Prostate gland (tissue), 2 donors: Measurements from ENCODE around the gene AGBL5. TPM values are rescaled to one million over a fixed set of nuclear protein-coding genes. Genes with fewer than 3 reads are reported as not detected.
A peak's percentile ranks its signal among the peaks of the same experiment; 100 is the strongest.

Experiments used
- DNase-seq: peaks from one replicate; pipeline ENCODE4 v3.0.0-alpha.2; 2019; ENCODE audit warnings: low spot score
- H3K27ac ChIP-seq, 2 donors: fragments of 200-600 bp; sonication (generic); 2 replicates each; pipeline ENCODE4 v1.5.1; 2017 to 2019
- H3K27me3 ChIP-seq: fragments of 200-600 bp; sonication (generic); replicated peaks from 2 replicates; pipeline ENCODE4 v1.5.1; 2019; ENCODE audit not compliant: insufficient read depth
- H3K36me3 ChIP-seq, 2 donors: fragments of 200-600 bp; sonication (generic); 1 replicate in 1 of 2; 2 replicates in 1 of 2; pipeline versions ENCODE4 v1.5.1 to v1.8.1; 2017 to 2019
- H3K4me1 ChIP-seq: fragments of 200-600 bp; sonication (generic); replicated peaks from 2 replicates; pipeline ENCODE4 v1.5.1; 2019
- H3K4me3 ChIP-seq, 2 donors: fragments of 200-600 bp; sonication (generic); 2 replicates each; pipeline ENCODE4 v1.5.1; 2017 to 2019
- H3K9me3 ChIP-seq: fragments of 200-600 bp; sonication (generic); 2 replicates; pipeline ENCODE4 v1.5.1; 2017
- CTCF ChIP-seq, 4 experiments: fragments of 200-600 bp in 2 of 4; fragments of 450-650 bp in 2 of 4; sonication (generic) in 2 of 4; IDR thresholded peaks; 1 replicate in 3 of 4; 2 replicates in 1 of 4; pipeline ENCODE4 v1.5.1; 2016 to 2019; ENCODE audit warnings: antibody characterized with exemption in 4 of 4, mild to moderate bottlenecking in 2 of 4, moderate library complexity in 2 of 4
- POLR2A ChIP-seq: fragments of 450-650 bp; IDR thresholded peaks from one replicate; pipeline ENCODE4 v1.6.1; 2016; ENCODE audit warnings: antibody characterized with exemption, mild to moderate bottlenecking
- POLR2AphosphoS5 ChIP-seq: sonication (generic); formaldehyde crosslinking; IDR thresholded peaks from one replicate; pipeline ENCODE4 v1.6.1; 2017; ENCODE audit warnings: antibody characterized with exemption
- WGBS: methylation state at CpG from one replicate; pipeline ENCODE4 v1.1.5; 2018; 5-methylcytosine and 5-hydroxymethylcytosine counted together
- intact Hi-C: fragments of 100-400 bp; cut with DNase I; formaldehyde crosslinking; loops from one replicate; pipeline ENCODE4 v1.14.2; 2022
- total RNA-seq, 2 donors: library from RNA; depleted of rRNA; stranded (reverse); fragments of >200 nt; gene quantifications; one replicate each; pipeline ENCODE4 v1.1.0, GENCODE V29; 2016

AGBL5 gene
- total RNA-seq, 2 donors from 2014 or later, result 31.9 to 87.1 TPM

- peaks cover 7% of the 10 kb centered on the region for H3K4me1 ChIP-seq
- no peak for TF ChIP-seq POLR2A
- WGBS, result 68% methylated on average over 14 of the region's 14 CpGs
- H3K4me3 ChIP-seq, result peak overlapping the region; percentile 29 to 35
- DNase-seq, result no peak
- no peaks in the 10 kb centered on the region for H3K27me3 ChIP-seq
- intact Hi-C loops, result loop anchor here (2.0 to 10.0 kb wide), 3 partner anchors 29 to 735 kb away; partner anchors contain the start of genes ADGRF3, AGBL5, SELENOI and TMEM214
- no peaks in the 10 kb centered on the region for H3K9me3 ChIP-seq
- no peaks in the 10 kb centered on the region for H3K36me3 ChIP-seq
- peak overlapping the region; percentile 75 to 82 for H3K27ac ChIP-seq
Observed at GRCh38 chr2:27079233-27080139, 28.0 kb downstream of the AGBL5 start.

GRCh38 chr2:27080140-27080469 is 28.6 kb downstream of the AGBL5 start:
- H3K4me1 ChIP-seq, result peaks cover 7% of the 10 kb centered on the region
- H3K9me3 ChIP-seq, result no peaks in the 10 kb centered on the region
- peak overlapping the region; percentile 29 to 35 for H3K4me3 ChIP-seq
- no peak for DNase-seq
- peak overlapping the region; percentile 75 to 82 for H3K27ac ChIP-seq
- intact Hi-C loops, result loop anchor here (5.0 kb wide), 1 partner anchor 48 kb away; the partner anchor contains the start of gene TMEM214
- WGBS, result 67% methylated on average over 7 of the region's 7 CpGs
- no peaks in the 10 kb centered on the region for H3K27me3 ChIP-seq
- TF ChIP-seq POLR2AphosphoS5, result no peak
- TF ChIP-seq CTCF (IDR thresholded peaks at IDR 0.05), result no peak
- TF ChIP-seq POLR2A, result no peak
- H3K36me3 ChIP-seq, result no peaks in the 10 kb centered on the region

GRCh38 chr2:27080603-27080936 is 29.1 kb downstream of the AGBL5 start:
- peak overlapping the region; percentile 29 to 35 for H3K4me3 ChIP-seq

GRCh38 chr2:27081984-27082772 is 30.7 kb downstream of the AGBL5 start:
- H3K27ac ChIP-seq, result peak overlapping the region in 1 of 2 donors; percentile 82
- no peaks in the 10 kb centered on the region for H3K36me3 ChIP-seq
- no peak for DNase-seq
- intact Hi-C loops, result loop anchor here (5.0 kb wide), 1 partner anchor 50 kb away; the partner anchor contains the start of gene TMEM214
- no peaks in the 10 kb centered on the region for H3K27me3 ChIP-seq
- no peak overlapping the region for H3K4me3 ChIP-seq
- 88% methylated on average over 34 of the region's 38 CpGs for WGBS
- peaks cover 7% of the 10 kb centered on the region for H3K4me1 ChIP-seq
- H3K9me3 ChIP-seq, result no peaks in the 10 kb centered on the region
- TF ChIP-seq CTCF (IDR thresholded peaks at IDR 0.05) (no peak), POLR2A (no peak), POLR2AphosphoS5 (no peak)

More at GRCh38 chr2:27080603-27080936, 29.1 kb downstream of the AGBL5 start:
- intact Hi-C loops, result loop anchor here (5.0 kb wide), 1 partner anchor 48 kb away; the partner anchor contains the start of gene TMEM214
- DNase-seq, result no peak
- Histone ChIP-seq H3K36me3 (no peaks in the 10 kb centered on the region), H3K27ac (peak overlapping the region; percentile 75 to 82), H3K27me3 (no peaks in the 10 kb centered on the region), H3K9me3 (no peaks in the 10 kb centered on the region), H3K4me1 (peaks cover 7% of the 10 kb centered on the region)
- WGBS, result 88% methylated on average over 12 of the region's 14 CpGs
- TF ChIP-seq CTCF (IDR thresholded peaks at IDR 0.05) (no peak), POLR2A (no peak), POLR2AphosphoS5 (no peak)

- Histone ChIP-seq H3K9me3 (no peaks in the 10 kb centered on the region), H3K4me1 (peaks cover 7% of the 10 kb centered on the region), H3K4me3 (no peak overlapping the region), H3K27me3 (no peaks in the 10 kb centered on the region), H3K36me3 (no peaks in the 10 kb centered on the region), H3K27ac (no peak overlapping the region)
- no peak for TF ChIP-seq POLR2AphosphoS5
- no peak for TF ChIP-seq CTCF (IDR thresholded peaks at IDR 0.05)
- TF ChIP-seq POLR2A, result no peak
- 82% methylated on average over 22 of the region's 27 CpGs for WGBS
- no peak for DNase-seq
- intact Hi-C loops, result loop anchor here (5.0 kb wide), 1 partner anchor 51 kb away; the partner anchor contains the start of gene TMEM214
Observed at GRCh38 chr2:27082773-27083409, 31.4 kb downstream of the AGBL5 start.
